ENCODE results near the gene C1QTNF12. TPM values are rescaled to one million over a fixed set of nuclear protein-coding genes. Genes with fewer than 3 reads are reported as not detected.

Gene C1QTNF12
- total RNA-seq, 6 experiments from 2014 or later: 0.40 to 4.0 (median 1.1) TPM; not detected in 1

- no peak for DNase-seq
These were observed 20.6 kb downstream of the C1QTNF12 start for GRCh38 chr1:1225913-1226312.

GRCh38 chr1:1225238-1225845 is 21.2 kb downstream of the C1QTNF12 start:
- DNase-seq: no peak
- ATAC-seq: peak in 1 of 4 donors; percentile 5
- Histone ChIP-seq H3K27ac (no peak overlapping the region), H3K36me3 (peaks cover 0 to 66% (median 11%) of the 10 kb centered on the region in 4 donors), H3K4me1 (peaks cover 0 to 9% (median 3%) of the 10 kb centered on the region in 4 donors), H3K4me3 (no peak overlapping the region), H3K9me3 (no peaks in the 10 kb centered on the region), H3K27me3 (no peaks in the 10 kb centered on the region)
- WGBS (ENCODE audit: insufficient coverage, low coverage, low lambda C conversion rate, missing lambda C conversion rate): 95% methylated on average over 4 of the region's 34 CpGs
- no peak for TF ChIP-seq POLR2A (IDR thresholded peaks at IDR 0.05)
- intact Hi-C loops (cut with DNase I): loop anchor here in 1 of 2 donors (5.0 kb wide), 1 partner anchor 98 kb away; no protein-coding TSS in a partner anchor

More at GRCh38 chr1:1225913-1226312, 20.6 kb downstream of the C1QTNF12 start:
- Histone ChIP-seq H3K36me3 (peaks cover 0 to 60% (median 11%) of the 10 kb centered on the region in 4 donors), H3K4me1 (peaks cover 0 to 14% (median 6%) of the 10 kb centered on the region in 4 donors), H3K9me3 (no peaks in the 10 kb centered on the region), H3K4me3 (no peak overlapping the region), H3K27me3 (no peaks in the 10 kb centered on the region), H3K27ac (no peak overlapping the region)
- TF ChIP-seq CTCF (IDR thresholded peaks at IDR 0.05): no peak
- intact Hi-C loops (cut with DNase I): loop anchor here in 1 of 2 donors (5.0 kb wide), 1 partner anchor 99 kb away; no protein-coding TSS in a partner anchor
- 50% methylated on average over 1 of the region's 18 CpGs for WGBS (ENCODE audit: insufficient coverage, low coverage, low lambda C conversion rate, missing lambda C conversion rate)
- no peak for ATAC-seq

GRCh38 chr1:1223891-1224290 is 22.6 kb downstream of the C1QTNF12 start:
- 92% methylated on average over 6 of the region's 21 CpGs for WGBS (ENCODE audit: insufficient coverage, low coverage, low lambda C conversion rate, missing lambda C conversion rate)
- no peak for ATAC-seq
- TF ChIP-seq POLR2A (IDR thresholded peaks at IDR 0.05): no peak
- TF ChIP-seq CTCF (IDR thresholded peaks at IDR 0.05): no peak
- no peaks in the 10 kb centered on the region for H3K9me3 ChIP-seq
- H3K4me3 ChIP-seq: no peak overlapping the region
- H3K4me1 ChIP-seq: no peaks in the 10 kb centered on the region
- intact Hi-C loops (cut with DNase I): no loop called here
- H3K27me3 ChIP-seq: no peaks in the 10 kb centered on the region
- H3K36me3 ChIP-seq: peaks cover 0 to 66% (median 11%) of the 10 kb centered on the region in 4 donors
- no peak overlapping the region for H3K27ac ChIP-seq
- DNase-seq: no peak

- H3K9me3 ChIP-seq: no peaks in the 10 kb centered on the region
- H3K4me1 ChIP-seq: no peaks in the 10 kb centered on the region
- H3K4me3 ChIP-seq: no peak overlapping the region
- WGBS (ENCODE audit: insufficient coverage, low coverage, low lambda C conversion rate, missing lambda C conversion rate): no CpG with 5 or more reads among the region's 15 CpGs
- H3K27ac ChIP-seq: no peak overlapping the region
- intact Hi-C loops (cut with DNase I): no loop called here
- H3K36me3 ChIP-seq: peaks cover 0 to 65% (median 11%) of the 10 kb centered on the region in 4 donors
- no peaks in the 10 kb centered on the region for H3K27me3 ChIP-seq
- TF ChIP-seq CTCF (IDR thresholded peaks at IDR 0.05) (no peak), POLR2A (IDR thresholded peaks at IDR 0.05) (no peak)
- ATAC-seq (no peak), DNase-seq (no peak)
These were observed 23.2 kb downstream of the C1QTNF12 start for GRCh38 chr1:1223321-1223720.

- no peaks in the 10 kb centered on the region for H3K4me1 ChIP-seq
- WGBS (ENCODE audit: insufficient coverage, low coverage, low lambda C conversion rate, missing lambda C conversion rate): 92% methylated on average over 29 of the region's 44 CpGs
- no peak overlapping the region for H3K4me3 ChIP-seq
- no peaks in the 10 kb centered on the region for H3K9me3 ChIP-seq
- TF ChIP-seq POLR2A (IDR thresholded peaks at IDR 0.05) (no peak), CTCF (IDR thresholded peaks at IDR 0.05) (no peak)
- DNase-seq (no peak), ATAC-seq (no peak)
- H3K27me3 ChIP-seq: no peaks in the 10 kb centered on the region
- peaks cover 0 to 65% (median 11%) of the 10 kb centered on the region in 4 donors for H3K36me3 ChIP-seq
- intact Hi-C loops (cut with DNase I): no loop called here
- no peak overlapping the region for H3K27ac ChIP-seq
These were observed 23.8 kb downstream of the C1QTNF12 start for GRCh38 chr1:1222575-1223225.
